ENCODE measurements around the gene DGLUCY. TPM values are rescaled to one million over a fixed set of nuclear protein-coding genes. Genes with fewer than 3 reads are reported as not detected.

DGLUCY gene
- total and polyA plus RNA-seq, 2 of the 8 experiments (the other 6 are each of a cell fraction or from before 2014, with no cell fraction given): 24.9 to 31.8 TPM

- TF ChIP-seq CHD7 (IDR thresholded peaks at IDR 0.05; ENCODE audit: insufficient replicate concordance, low read length) (no peak), JUND (IDR thresholded peaks at IDR 0.05; ENCODE audit: low read length) (no peak), RBBP5 (IDR thresholded peaks at IDR 0.05; ENCODE audit: borderline replicate concordance, low read depth, low read length) (no peak), ZNF274 (IDR thresholded peaks at IDR 0.05; ENCODE audit: borderline replicate concordance, extremely low read depth, low read length) (no peak), SUZ12 (IDR thresholded peaks at IDR 0.05; ENCODE audit: low read length) (no peak), TAF1 (IDR thresholded peaks at IDR 0.05; ENCODE audit: low read depth, low read length) (no peak), YY1 (IDR thresholded peaks at IDR 0.05; ENCODE audit: low read depth, low read length) (no peak), SIX5 (IDR thresholded peaks at IDR 0.05; ENCODE audit: low read depth, low read length) (no peak), CTBP2 (IDR thresholded peaks at IDR 0.05; ENCODE audit: borderline replicate concordance, insufficient read depth, insufficient read length, low read length) (no peak), NANOG (IDR thresholded peaks at IDR 0.05; ENCODE audit: insufficient read depth, low read depth, low read length, poor library complexity, severe bottlenecking) (no peak), SP4 (IDR thresholded peaks at IDR 0.05; ENCODE audit: low read length) (no peak), CBX5 (IDR thresholded peaks at IDR 0.05; ENCODE audit: low read depth, low read length) (no peak), SP2 (IDR thresholded peaks at IDR 0.05; ENCODE audit: low read length) (no peak)
Observed at GRCh38 chr14:91197631-91198030, 83.8 kb downstream of the DGLUCY start (continued).
